HG03469 (cell line): Measurements from ENCODE around the gene NCAPH2.

Experiments
- ATAC-seq: cut with Tn5 transposase; IDR thresholded peaks from one replicate; pipeline ENCODE4 v1.9.1; 2021; ENCODE audit warnings: mild to moderate bottlenecking, moderate library complexity, moderate number of reproducible peaks; ENCODE audit not compliant: unreplicated experiment

NCAPH2 gene

GRCh38 chr22:50545522-50546325 lies 37.7 kb downstream of the NCAPH2 start, which contains the start of gene KLHDC7B:
Gene KLHDC7B, plus strand, starts transcription at chr22:50545899. Its CDS starts 345 bp downstream, at chr22:50546244.
- no peak for ATAC-seq

GRCh38 chr22:50546326-50547262 lies 38.6 kb downstream of the NCAPH2 start:
- no peak for ATAC-seq

- ATAC-seq: no peak
Measured at GRCh38 chr22:50547263-50547985, 39.4 kb downstream of the NCAPH2 start.

GRCh38 chr22:50548040-50548920 lies 40.3 kb downstream of the NCAPH2 start:
- no peak for ATAC-seq

- no peak for ATAC-seq
Measured at GRCh38 chr22:50548921-50549790, 41.1 kb downstream of the NCAPH2 start.

- no peak for ATAC-seq
Measured at GRCh38 chr22:50550395-50550794, 42.4 kb downstream of the NCAPH2 start.

GRCh38 chr22:50551160-50551752 lies 43.2 kb downstream of the NCAPH2 start:
- no peak for ATAC-seq

- no peak for ATAC-seq
Measured at GRCh38 chr22:50553310-50553709, 45.3 kb downstream of the NCAPH2 start.

- ATAC-seq: no peak
Measured at GRCh38 chr22:50556703-50557102, 48.7 kb downstream of the NCAPH2 start.

- no peak for ATAC-seq
Measured at GRCh38 chr22:50560034-50560433, 52.0 kb downstream of the NCAPH2 start.

- no peak for ATAC-seq
Measured at GRCh38 chr22:50561401-50562358, 53.7 kb downstream of the NCAPH2 start.

GRCh38 chr22:50562523-50563412 lies 54.7 kb downstream of the NCAPH2 start, which contains the start of gene SYCE3:
Gene SYCE3, minus strand, starts transcription at chr22:50562919. Its CDS starts 6,514 bp downstream, at chr22:50556405.
- ATAC-seq: peak; percentile 90

GRCh38 chr22:50563413-50564160 lies 55.6 kb downstream of the NCAPH2 start:
- no peak for ATAC-seq

GRCh38 chr22:50564289-50564688 lies 56.3 kb downstream of the NCAPH2 start:
- no peak for ATAC-seq

GRCh38 chr22:50567721-50568252 lies 59.8 kb downstream of the NCAPH2 start:
- ATAC-seq: no peak
